Right atrium auricular region (tissue), 2 donors: ENCODE data around the gene AFAP1. TPM values are rescaled to one million over a fixed set of nuclear protein-coding genes. Genes with fewer than 3 reads are reported as not detected.

Source experiments
- DNase-seq: peaks from one replicate; pipeline ENCODE4 v3.0.0-alpha.2; 2019; ENCODE audit warnings: low spot score
- H3K27ac ChIP-seq, 2 donors: fragments of 200-600 bp; sonication (generic); 1 replicate in 1 of 2; 2 replicates in 1 of 2; pipeline ENCODE4 v1.5.1; 2016 to 2019
- H3K27me3 ChIP-seq, 2 donors: fragments of 200-600 bp; sonication (generic); one replicate each; pipeline versions ENCODE4 v1.5.1 to v1.6.0; 2017 to 2019
- H3K36me3 ChIP-seq: fragments of 200-600 bp; sonication (generic); one replicate; pipeline ENCODE4 v1.5.1; 2016
- H3K4me1 ChIP-seq, 2 donors: fragments of 200-600 bp; sonication (generic); one replicate each; pipeline versions ENCODE4 v1.5.1 to v1.6.0; 2017 to 2019
- H3K4me3 ChIP-seq, 2 donors: fragments of 200-600 bp; sonication (generic); 1 replicate in 1 of 2; 2 replicates in 1 of 2; pipeline ENCODE4 v1.5.1; 2017 to 2019; ENCODE audit warnings: mild to moderate bottlenecking in 1 of 2, moderate library complexity in 1 of 2
- H3K9me3 ChIP-seq, 2 donors: fragments of 200-600 bp; sonication (generic); one replicate each; pipeline ENCODE4 v1.5.1; 2019
- CTCF ChIP-seq, 2 donors: fragments of 200-600 bp; sonication (generic); IDR thresholded peaks; one replicate each; pipeline ENCODE4 v1.5.1; 2019; ENCODE audit warnings: antibody characterized with exemption in 2 of 2
- total RNA-seq, 2 donors: library from RNA; depleted of rRNA; stranded (reverse); fragments of >200 nt; gene quantifications; one replicate each; pipeline ENCODE4 v1.1.0, GENCODE V29; 2016

The AFAP1 gene
- total RNA-seq, 2 donors from 2014 or later: 16.2 to 27.2 TPM

GRCh38 chr4:7760228-7760627 lies 179.4 kb downstream of the AFAP1 start:
- Histone ChIP-seq H3K36me3 (peaks cover 25% of the 10 kb centered on the region), H3K4me3 (no peak overlapping the region), H3K4me1 (peaks cover 0 to 14% of the 10 kb centered on the region in 2 donors), H3K27me3 (no peaks in the 10 kb centered on the region), H3K9me3 (no peaks in the 10 kb centered on the region), H3K27ac (no peak overlapping the region)
- no peak for TF ChIP-seq CTCF (IDR thresholded peaks at IDR 0.05)
- DNase-seq: no peak

GRCh38 chr4:7759635-7760034 lies 180.0 kb downstream of the AFAP1 start:
- no peaks in the 10 kb centered on the region for H3K27me3 ChIP-seq
- H3K4me3 ChIP-seq: no peak overlapping the region
- no peaks in the 10 kb centered on the region for H3K9me3 ChIP-seq
- no peak overlapping the region for H3K27ac ChIP-seq
- H3K36me3 ChIP-seq: peaks cover 20% of the 10 kb centered on the region
- no peak for TF ChIP-seq CTCF (IDR thresholded peaks at IDR 0.05)
- peaks cover 0 to 14% of the 10 kb centered on the region in 2 donors for H3K4me1 ChIP-seq
- DNase-seq: no peak

- Histone ChIP-seq H3K9me3 (no peaks in the 10 kb centered on the region), H3K4me1 (peaks cover 0 to 14% of the 10 kb centered on the region in 2 donors), H3K36me3 (peaks cover 16% of the 10 kb centered on the region), H3K27ac (no peak overlapping the region), H3K27me3 (no peaks in the 10 kb centered on the region), H3K4me3 (no peak overlapping the region)
- no peak for DNase-seq
- no peak for TF ChIP-seq CTCF (IDR thresholded peaks at IDR 0.05)
Measured at GRCh38 chr4:7759216-7759615, 180.4 kb downstream of the AFAP1 start.

- Histone ChIP-seq H3K36me3 (peaks cover 16% of the 10 kb centered on the region), H3K4me3 (no peak overlapping the region), H3K27ac (no peak overlapping the region), H3K9me3 (no peaks in the 10 kb centered on the region), H3K27me3 (no peaks in the 10 kb centered on the region), H3K4me1 (peaks cover 0 to 14% of the 10 kb centered on the region in 2 donors)
- no peak for DNase-seq
- no peak for TF ChIP-seq CTCF (IDR thresholded peaks at IDR 0.05)
Measured at GRCh38 chr4:7758476-7758875, 181.2 kb downstream of the AFAP1 start.

GRCh38 chr4:7757501-7758471 lies 181.9 kb downstream of the AFAP1 start:
- no peak for DNase-seq
- Histone ChIP-seq H3K9me3 (no peaks in the 10 kb centered on the region), H3K36me3 (peaks cover 9% of the 10 kb centered on the region), H3K27ac (no peak overlapping the region), H3K4me1 (peaks cover 0 to 14% of the 10 kb centered on the region in 2 donors), H3K27me3 (no peaks in the 10 kb centered on the region), H3K4me3 (no peak overlapping the region)
- TF ChIP-seq CTCF (IDR thresholded peaks at IDR 0.05): no peak
